ENCODE measurements around the gene PIM1. TPM values are rescaled to one million over a fixed set of nuclear protein-coding genes. Genes with fewer than 3 reads are reported as not detected.

The PIM1 gene
- total RNA-seq, 2 donors from 2014 or later = 15.6 to 26.2 TPM

- H3K9ac ChIP-seq (ENCODE audit: low read depth in 2 of 2, low read length in 2 of 2) = peak overlapping the region in 1 of 2 donors; percentile 19
- intact Hi-C loops (cut with DNase I) = no loop called here
- peak overlapping the region; percentile 61 for H3K27ac ChIP-seq
- H3K4me3 ChIP-seq = no peak overlapping the region
- no peak for DNase-seq
- H3K27me3 ChIP-seq = no peaks in the 10 kb centered on the region
- TF ChIP-seq, protein P1, sequence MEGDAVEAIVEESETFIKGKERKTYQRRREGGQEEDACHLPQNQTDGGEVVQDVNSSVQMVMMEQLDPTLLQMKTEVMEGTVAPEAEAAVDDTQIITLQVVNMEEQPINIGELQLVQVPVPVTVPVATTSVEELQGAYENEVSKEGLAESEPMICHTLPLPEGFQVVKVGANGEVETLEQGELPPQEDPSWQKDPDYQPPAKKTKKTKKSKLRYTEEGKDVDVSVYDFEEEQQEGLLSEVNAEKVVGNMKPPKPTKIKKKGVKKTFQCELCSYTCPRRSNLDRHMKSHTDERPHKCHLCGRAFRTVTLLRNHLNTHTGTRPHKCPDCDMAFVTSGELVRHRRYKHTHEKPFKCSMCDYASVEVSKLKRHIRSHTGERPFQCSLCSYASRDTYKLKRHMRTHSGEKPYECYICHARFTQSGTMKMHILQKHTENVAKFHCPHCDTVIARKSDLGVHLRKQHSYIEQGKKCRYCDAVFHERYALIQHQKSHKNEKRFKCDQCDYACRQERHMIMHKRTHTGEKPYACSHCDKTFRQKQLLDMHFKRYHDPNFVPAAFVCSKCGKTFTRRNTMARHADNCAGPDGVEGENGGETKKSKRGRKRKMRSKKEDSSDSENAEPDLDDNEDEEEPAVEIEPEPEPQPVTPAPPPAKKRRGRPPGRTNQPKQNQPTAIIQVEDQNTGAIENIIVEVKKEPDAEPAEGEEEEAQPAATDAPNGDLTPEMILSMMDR (IDR thresholded peaks at IDR 0.05) = no peak
- H3K9me3 ChIP-seq = no peaks in the 10 kb centered on the region
- no peaks in the 10 kb centered on the region for H3K36me3 ChIP-seq
- H3K4me1 ChIP-seq = peaks cover 5% of the 10 kb centered on the region
Observed at GRCh38 chr6:37160922-37161778, 8.8 kb upstream of the PIM1 start.

GRCh38 chr6:37162740-37163139 lies 7.2 kb upstream of the PIM1 start:
- peaks cover 5% of the 10 kb centered on the region for H3K4me1 ChIP-seq
- no peaks in the 10 kb centered on the region for H3K36me3 ChIP-seq
- H3K9ac ChIP-seq (ENCODE audit: low read depth in 2 of 2, low read length in 2 of 2) = no peak overlapping the region
- H3K9me3 ChIP-seq = no peaks in the 10 kb centered on the region
- H3K27me3 ChIP-seq = no peaks in the 10 kb centered on the region
- no peak overlapping the region for H3K4me3 ChIP-seq
- TF ChIP-seq, protein P1 (IDR thresholded peaks at IDR 0.05) = no peak
- intact Hi-C loops (cut with DNase I) = no loop called here
- DNase-seq = no peak
- H3K27ac ChIP-seq = no peak overlapping the region

DNA sequence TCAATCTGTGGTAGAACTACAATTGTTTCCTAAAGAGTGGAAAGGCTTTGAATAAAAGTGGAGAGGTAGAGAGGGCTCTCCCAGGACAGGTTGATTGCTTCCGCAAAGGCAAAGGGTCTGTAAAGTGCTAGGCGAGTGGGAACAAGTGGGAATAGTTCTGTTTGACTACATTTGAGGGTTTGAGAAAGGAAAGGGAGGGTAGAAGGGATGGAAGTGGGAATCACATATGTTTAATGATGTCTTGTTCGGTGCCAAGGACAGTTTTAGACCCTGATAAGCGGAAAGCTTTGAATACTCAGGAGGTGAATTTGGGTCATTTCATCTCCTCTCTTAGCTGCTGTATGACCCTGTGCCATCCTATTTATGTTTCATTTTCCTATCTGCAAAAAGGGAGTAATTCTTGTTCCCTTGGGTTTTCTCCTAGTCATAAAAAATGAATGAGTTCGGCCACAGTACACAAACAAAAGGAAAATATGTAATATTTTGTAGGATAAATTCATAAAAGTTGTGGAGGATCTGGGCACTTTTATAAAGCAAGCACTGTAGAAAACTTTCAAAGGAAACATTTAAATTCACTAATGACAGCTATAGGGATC lies 1.7 kb upstream of the PIM1 start:
- no peak overlapping the region for H3K4me3 ChIP-seq
- no peak for DNase-seq
- H3K9me3 ChIP-seq = no peaks in the 10 kb centered on the region
- no peaks in the 10 kb centered on the region for H3K4me1 ChIP-seq
- peak overlapping the region in 1 of 2 donors; percentile 84 for H3K9ac ChIP-seq (ENCODE audit: low read depth in 2 of 2, low read length in 2 of 2)
- intact Hi-C loops (cut with DNase I) = no loop called here
- H3K36me3 ChIP-seq = peaks cover 4% of the 10 kb centered on the region
- H3K27me3 ChIP-seq = no peaks in the 10 kb centered on the region
- H3K27ac ChIP-seq = peak overlapping the region; percentile 80
- TF ChIP-seq, protein P1 (IDR thresholded peaks at IDR 0.05) = no peak

- intact Hi-C loops (cut with DNase I) = no loop called here
- Histone ChIP-seq H3K4me1 (no peaks in the 10 kb centered on the region), H3K36me3 (peaks cover 11% of the 10 kb centered on the region), H3K9me3 (no peaks in the 10 kb centered on the region), H3K4me3 (peak overlapping the region; percentile 41), H3K9ac (ENCODE audit: low read depth in 2 of 2, low read length in 2 of 2) (peak overlapping the region; percentile 84 to 85), H3K27me3 (no peaks in the 10 kb centered on the region), H3K27ac (peak overlapping the region; percentile 80)
- TF ChIP-seq, protein P1 (IDR thresholded peaks at IDR 0.05) = no peak
- no peak for DNase-seq
Observed at GRCh38 chr6:37168811-37169495, 999 bp upstream of the PIM1 start.
